IPS DF 4.7 (cell line): ENCODE measurements around the gene DMC1.

Experiments
- DNase-seq: peaks from one replicate; pipeline ENCODE4 v3.0.0-alpha.2; 2013; ENCODE audit warnings: low spot score; ENCODE audit errors: extremely low read depth

Gene DMC1

DNA sequence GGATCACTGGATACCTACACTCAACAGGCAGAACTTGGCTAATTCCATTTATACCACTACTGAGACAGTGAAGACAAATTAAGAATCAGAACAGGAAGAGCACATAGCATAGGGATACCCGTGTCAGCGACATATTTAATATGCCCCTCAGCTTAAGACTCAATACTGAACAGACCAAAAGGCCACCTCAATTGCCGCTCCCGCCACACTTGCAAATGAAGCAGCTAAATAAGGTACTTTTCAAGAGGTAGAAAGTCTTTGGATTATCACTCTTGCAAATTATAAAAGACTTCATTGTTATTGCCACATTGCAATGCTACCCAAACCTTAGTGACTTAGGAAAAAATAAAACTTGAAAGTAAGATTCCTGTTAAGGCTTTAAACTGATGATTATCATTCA lies 67.0 kb downstream of the DMC1 start:
- no peak for DNase-seq

DNA sequence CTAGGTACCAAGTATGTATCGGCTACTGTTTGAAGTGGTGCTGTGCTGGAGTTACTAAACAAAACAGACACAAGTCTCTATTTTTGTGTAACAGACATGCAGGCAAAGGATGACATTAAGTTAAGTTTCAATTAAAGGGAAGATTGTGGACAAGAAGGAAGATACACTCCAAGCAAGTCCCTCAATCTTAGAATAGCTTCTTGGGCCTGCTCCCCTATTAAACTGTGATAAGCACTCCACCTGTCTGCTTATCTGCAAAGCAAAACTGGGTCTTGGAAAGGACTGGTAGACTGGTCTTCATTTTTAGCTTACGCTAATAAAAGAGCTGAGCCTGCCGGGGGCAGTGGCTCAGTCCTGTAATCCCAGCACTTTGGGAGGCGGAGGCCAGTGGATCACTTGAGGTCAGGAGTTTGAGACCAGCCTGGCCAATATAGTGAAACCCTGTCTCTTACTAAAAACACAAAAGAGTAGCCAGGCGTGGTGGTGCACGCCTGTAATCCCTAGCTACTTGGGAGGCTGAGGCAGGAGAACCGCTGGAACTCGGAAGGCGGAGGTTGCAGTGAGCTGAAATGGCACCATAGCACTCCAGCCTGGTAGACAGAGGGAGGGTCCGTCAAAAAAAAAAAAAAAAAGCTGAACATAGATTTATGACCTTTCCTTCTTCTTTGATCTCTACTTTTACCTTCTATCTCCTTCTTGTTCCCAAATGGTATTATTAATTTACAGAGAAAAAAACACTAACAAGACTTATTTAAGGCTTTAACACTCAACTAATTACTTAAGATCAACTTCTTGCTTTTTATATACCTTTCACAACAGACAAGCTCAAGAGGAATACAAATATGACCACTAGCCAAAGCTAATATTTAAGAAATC lies 67.9 kb downstream of the DMC1 start:
- no peak for DNase-seq

DNA sequence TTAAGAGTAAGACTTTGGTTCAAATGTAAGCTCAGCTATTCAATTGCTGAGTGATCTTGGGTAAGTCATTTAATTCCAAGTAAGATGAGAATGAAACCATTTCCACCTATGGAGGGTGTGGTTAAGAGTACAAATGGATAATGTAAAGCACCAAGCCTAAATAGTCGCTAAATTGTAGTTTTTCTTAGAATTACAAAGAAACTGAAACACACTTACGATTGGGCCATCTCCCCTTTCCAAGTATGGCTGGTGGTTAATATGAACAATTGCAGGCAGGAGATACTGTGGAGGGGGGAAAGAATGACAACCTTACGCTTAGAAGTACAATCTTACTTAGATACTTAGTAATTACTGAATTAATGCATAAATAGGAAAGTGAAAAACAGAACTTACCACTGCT lies 72.1 kb downstream of the DMC1 start:
- DNase-seq, result no peak

DNA sequence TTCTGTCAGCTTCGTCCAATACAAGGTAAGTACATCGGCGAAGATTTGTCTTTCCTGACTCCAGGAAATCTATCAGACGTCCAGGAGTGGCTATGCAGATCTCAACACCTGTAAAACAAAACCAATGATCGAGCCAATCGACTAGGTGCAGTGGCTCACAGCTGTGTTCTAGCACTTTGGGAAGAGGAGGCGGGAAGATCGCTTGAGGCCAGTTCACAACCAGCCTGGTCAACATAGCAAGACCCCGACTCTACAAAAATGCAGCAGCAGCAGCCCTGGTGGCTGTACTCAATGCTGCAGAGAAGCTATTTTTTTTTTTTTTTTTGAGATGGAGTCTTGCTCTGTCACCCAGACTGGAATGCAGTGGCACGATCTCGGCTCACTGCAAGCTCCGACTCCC lies 75.0 kb downstream of the DMC1 start:
- no peak for DNase-seq

- no peak for DNase-seq
Measured at GRCh38 chr22:38494498-38494897, 75.5 kb downstream of the DMC1 start.

- DNase-seq, result no peak
Measured at GRCh38 chr22:38491707-38492348, 78.2 kb downstream of the DMC1 start.

DNA sequence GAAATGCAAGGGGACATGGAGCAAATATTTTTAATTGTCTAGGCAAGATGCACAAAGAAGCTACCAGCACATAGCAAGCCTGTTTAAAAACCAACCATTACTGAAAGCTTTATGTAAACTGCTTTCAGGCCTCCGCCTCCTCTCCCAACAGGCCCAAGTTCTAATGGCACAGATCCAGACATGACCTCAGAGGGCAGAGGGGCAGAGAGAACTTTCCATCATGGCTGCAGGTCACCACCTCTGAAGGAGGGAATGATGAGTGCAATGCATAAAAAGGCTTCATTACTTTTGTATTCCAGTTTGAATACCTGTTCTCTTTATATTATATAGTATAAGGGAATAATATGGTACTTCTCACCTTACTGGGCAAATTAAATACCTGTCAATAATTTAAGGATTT lies 79.1 kb downstream of the DMC1 start:
- no peak for DNase-seq

DNA sequence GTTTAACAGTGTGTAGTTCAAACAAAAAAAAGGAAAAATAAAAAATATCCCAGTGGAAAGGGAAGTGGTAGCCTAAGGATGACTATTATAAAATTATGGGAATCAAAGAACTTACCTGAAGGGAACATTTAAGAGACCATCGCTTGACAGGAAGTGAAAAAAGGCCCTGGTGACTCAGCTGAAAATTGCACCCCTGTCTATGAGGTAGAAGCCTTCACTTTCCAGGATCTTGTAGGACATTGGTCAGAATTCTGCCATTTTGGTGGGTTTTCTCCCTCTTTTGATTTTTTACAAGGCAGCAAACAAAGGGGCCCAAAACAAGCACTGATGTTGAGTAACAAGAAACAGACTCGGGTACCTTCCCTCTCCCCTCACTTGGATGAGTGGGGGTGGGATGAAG lies 79.5 kb downstream of the DMC1 start:
- no peak for DNase-seq

DNA sequence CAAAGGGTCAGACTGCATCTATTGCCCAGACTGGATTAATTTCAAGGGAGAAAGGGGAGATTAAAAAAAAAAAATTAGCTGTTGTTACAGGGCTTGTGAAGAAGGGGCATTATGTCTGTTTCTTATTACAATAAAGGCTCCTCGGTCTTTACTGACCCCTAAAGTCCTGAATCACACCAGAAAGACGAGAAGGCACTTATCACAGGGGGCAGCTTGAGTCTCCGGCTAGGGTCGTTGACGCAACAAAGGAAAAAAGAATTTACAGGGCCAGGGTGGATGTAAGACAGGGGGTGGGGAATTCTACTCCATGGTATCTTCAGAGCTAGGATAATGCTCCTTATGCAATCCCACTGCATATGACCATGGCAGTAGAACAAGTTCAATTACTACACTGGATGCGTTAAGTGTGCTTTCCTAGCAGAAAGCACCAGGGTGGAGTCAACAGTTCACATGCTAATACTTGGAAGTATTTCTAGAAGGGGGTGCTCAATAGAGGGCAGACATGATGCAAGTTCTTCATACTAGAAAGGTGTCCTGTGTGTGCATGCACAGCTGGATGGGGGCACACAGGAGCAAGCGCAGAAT lies 80.3 kb downstream of the DMC1 start:
- no peak for DNase-seq

- no peak for DNase-seq
Measured at GRCh38 chr22:38489142-38489541, 80.8 kb downstream of the DMC1 start.

GRCh38 chr22:38487946-38488345 lies 82.0 kb downstream of the DMC1 start:
- DNase-seq, result no peak

- no peak for DNase-seq
Measured at GRCh38 chr22:38485783-38486182, 84.2 kb downstream of the DMC1 start.

DNA sequence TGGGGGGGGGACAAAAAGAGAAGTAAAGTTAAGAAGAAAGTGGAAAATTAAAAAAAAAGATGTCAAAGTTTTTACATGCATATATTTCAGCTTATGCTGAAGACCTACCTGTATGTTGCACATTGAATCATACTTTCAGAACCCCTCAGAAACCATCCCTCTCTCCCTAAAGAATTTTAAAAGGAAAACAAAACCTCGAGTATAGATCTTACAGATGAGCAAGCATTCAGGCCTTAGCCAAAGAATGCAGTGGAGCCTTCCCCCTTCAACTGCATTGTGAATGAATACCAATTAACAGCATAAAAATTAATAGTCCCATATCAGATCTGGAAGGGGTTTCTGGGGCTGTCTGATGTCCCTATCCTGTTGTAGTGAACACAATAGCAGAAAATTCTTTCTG lies 85.7 kb downstream of the DMC1 start:
- no peak for DNase-seq

DNA sequence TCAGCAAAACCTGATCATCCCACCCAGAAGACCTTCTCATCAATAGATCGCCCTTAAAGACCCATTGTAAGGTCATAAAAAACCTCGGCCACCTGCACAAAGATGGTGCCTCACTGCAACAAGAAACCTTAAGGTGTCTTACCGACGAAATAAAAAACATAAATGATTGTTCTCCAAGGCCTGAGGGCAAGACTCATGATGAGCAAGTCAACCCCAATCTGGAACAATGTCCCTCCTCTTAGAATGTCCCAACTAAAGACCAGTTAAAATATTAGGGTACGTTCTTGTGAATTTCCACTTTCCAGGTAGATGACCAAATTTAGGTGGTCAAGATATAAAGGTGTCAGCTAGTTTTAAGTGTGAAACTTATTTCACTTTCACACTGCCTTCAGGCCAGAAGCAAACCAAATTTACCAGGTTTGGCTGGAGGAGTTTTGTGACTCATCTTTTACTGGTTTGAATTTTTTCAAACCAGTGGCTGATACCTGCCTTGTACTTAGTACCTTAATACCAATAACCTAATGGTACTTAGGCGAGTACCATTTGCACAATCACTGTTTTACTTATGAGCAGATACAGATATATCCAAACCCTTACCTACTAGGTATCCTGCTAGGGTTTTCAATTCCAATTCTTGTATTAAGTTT lies 87.2 kb downstream of the DMC1 start:
- DNase-seq, result no peak

DNA sequence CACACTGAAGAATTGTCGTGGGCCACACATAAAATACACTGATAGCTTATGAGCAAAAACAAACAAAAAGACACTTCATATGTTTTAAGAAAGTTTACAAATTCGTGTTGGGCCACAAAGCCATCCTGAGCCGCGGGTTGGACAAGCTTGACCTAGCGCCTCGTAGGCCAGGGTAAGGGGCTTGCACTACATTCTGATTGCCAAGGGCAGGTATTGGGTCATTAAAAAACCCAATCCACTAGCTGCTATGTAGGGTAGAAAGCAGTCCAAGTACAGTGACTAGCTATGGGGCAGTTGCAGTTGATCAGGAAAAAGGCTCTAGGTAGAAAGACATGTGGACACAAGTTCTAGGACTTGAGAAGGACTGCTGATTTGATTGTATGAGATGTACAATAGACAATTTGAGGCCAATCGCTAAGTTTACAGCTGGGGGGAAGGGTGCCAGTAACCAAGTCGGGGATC lies 88.1 kb downstream of the DMC1 start:
- DNase-seq, result no peak

DNA sequence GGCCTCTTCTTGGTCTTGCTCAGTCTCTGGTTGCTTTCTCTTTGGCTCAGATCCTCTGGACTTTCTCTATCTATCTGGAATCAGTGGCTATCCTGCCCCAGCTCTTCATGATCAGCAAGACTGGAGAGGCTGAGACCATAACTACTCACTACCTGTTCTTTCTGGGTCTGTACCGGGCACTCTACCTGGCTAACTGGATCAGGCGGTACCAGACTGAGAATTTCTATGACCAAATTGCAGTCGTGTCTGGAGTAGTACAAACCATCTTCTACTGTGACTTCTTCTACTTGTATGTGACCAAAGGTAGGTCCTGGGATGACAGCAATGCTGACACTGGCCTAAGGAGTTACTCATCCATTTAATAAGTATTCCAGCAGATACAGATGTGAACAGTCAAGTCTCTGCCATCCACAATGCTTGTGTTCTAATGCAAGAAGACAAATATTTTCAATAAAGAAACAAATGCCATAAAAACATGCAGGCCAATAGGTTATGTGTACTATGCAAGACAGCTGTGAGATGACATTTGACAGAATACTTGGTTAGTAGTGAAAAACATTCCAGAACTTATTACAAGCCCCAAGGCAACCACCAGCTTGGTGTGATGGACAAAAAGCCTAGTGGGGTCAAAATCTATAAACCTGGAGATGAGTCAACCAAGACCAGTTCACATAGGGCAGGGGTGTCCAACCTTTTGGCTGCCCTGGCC lies 88.7 kb downstream of the DMC1 start:
- no peak for DNase-seq

- DNase-seq, result no peak
Measured at GRCh38 chr22:38479096-38479837, 90.7 kb downstream of the DMC1 start.

DNA sequence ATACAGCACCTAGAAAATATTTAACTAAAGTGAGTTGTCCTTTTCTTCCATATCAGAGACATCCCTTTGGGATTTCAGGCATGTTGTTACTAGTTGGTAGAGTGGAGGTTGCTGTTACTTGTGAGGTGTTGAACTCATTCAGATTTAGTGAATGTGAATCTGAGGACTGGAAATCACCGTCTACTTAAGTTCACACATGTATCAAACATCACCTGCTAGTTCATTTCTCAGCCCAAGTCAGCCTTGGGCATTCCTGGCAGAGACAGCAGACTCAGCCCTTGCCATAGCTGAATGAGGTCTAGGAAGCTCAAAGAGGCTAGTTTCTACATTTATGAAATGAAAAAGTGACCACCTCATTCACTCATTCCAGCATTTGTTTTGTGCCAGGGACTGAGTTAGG lies 92.4 kb downstream of the DMC1 start:
- DNase-seq, result no peak

DNA sequence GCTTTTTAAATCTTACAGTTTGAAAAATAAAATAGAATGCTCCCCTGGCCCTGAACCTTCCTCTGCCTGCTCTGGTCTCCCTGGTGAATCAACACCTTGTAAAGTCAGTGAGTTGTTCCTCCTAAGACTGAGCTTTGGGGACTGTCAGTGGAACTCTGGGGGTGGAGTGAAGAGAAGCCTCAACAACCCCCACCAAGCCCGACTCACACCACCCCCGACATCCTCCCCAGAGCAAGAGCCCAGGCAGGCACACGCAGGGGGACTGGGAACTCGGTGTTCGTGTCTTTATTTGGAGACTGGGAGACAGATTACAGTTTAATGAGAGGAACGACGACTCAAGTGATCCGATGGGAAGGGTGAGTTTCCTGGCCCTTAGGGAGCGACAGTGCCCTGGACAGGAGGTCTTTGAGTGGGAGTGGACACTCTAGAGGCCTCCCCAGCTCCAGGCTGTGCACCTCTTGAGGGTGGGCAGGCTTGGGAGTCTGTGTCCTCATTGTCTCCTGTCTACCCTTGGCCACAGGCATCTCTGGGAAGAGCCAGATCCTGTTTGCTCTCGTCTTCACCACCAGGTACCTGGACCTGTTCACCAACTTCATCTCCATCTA lies 95.9 kb downstream of the DMC1 start:
- no peak for DNase-seq

GRCh38 chr22:38471237-38471636 lies 98.7 kb downstream of the DMC1 start:
- DNase-seq, result no peak
